ENCODE measurements around the gene OSMR. TPM values are rescaled to one million over a fixed set of nuclear protein-coding genes. Genes with fewer than 3 reads are reported as not detected.

OSMR gene
- total and polyA plus RNA-seq, 9 of the 15 experiments (the other 6 are each of a cell fraction or from before 2014, with no cell fraction given) = 0.18 to 1.7 (median 0.94) TPM

- TF ChIP-seq ZNF184 (CRISPR knock-in tag; IDR thresholded peaks at IDR 0.05) (no peak), NRF1 (conservative IDR thresholded peaks at IDR 0.05 in 1 of 2, IDR thresholded peaks at IDR 0.05 in 1 of 2) (peak; percentile 39 to 41; a peak in 2 of 4 replicates), ZNF79 (CRISPR knock-in tag; IDR thresholded peaks at IDR 0.05; ENCODE audit: low read depth) (no peak), NR2C1 (IDR thresholded peaks at IDR 0.05) (no peak), NR2C1 (tag; IDR thresholded peaks at IDR 0.05) (no peak), MBD2 (IDR thresholded peaks at IDR 0.05; ENCODE audit: borderline replicate concordance, low read depth) (no peak), STAT5A (IDR thresholded peaks at IDR 0.05; ENCODE audit: borderline replicate concordance, low read length) (no peak), ZSCAN32 (CRISPR knock-in tag; IDR thresholded peaks at IDR 0.05) (no peak), ZFX (CRISPR knock-in tag; IDR thresholded peaks at IDR 0.05) (peak; percentile 15; the same call in 1 of the 2 replicates), HMGXB4 (CRISPR knock-in tag; IDR thresholded peaks at IDR 0.05) (no peak)
Observed at GRCh38 chr5:38845526-38846378, at the start of gene OSMR (continued).
